ENCODE data around the gene SLC8A3. TPM values are rescaled to one million over a fixed set of nuclear protein-coding genes. Genes with fewer than 3 reads are reported as not detected.

The SLC8A3 gene
- total and polyA plus RNA-seq, 2 donors from 2014 or later = 0.98 TPM; not detected in 1

- no peak overlapping the region for H3K4me3 ChIP-seq (ENCODE audit: low read length in 3 of 3)
- no peak for TF ChIP-seq CTCF (IDR thresholded peaks at IDR 0.05; ENCODE audit: borderline replicate concordance, extremely low read depth, insufficient read depth)
- no peaks in the 10 kb centered on the region for H3K27me3 ChIP-seq (ENCODE audit: control insufficient read depth, insufficient read depth, low read length)
- no peaks in the 10 kb centered on the region for H3K9me3 ChIP-seq (ENCODE audit: control insufficient read depth in 2 of 3, insufficient read depth in 1 of 3, low read length in 3 of 3)
- no peak overlapping the region for H3K9ac ChIP-seq (ENCODE audit: low read length in 3 of 3)
- peaks cover 0 to 2% (median 0%) of the 10 kb centered on the region in 3 donors for H3K4me1 ChIP-seq (ENCODE audit: control insufficient read depth in 2 of 3, insufficient read depth in 2 of 3, low read depth in 1 of 3, low read length in 3 of 3)
- FAIRE-seq = no peak
- intact Hi-C loops (cut with DNase I) = no loop called here
- DNase-seq = no peak
- no peaks in the 10 kb centered on the region for H3K36me3 ChIP-seq (ENCODE audit: control insufficient read depth in 2 of 3, insufficient read depth in 3 of 3, low read length in 3 of 3)
- H3K27ac ChIP-seq (ENCODE audit: low read depth in 2 of 2, low read length in 2 of 2) = no peak overlapping the region
These were observed 169.1 kb downstream of the SLC8A3 start for GRCh38 chr14:70019695-70020094.

GRCh38 chr14:70018713-70019211 lies 170.0 kb downstream of the SLC8A3 start:
- Histone ChIP-seq H3K9me3 (ENCODE audit: control insufficient read depth in 2 of 3, insufficient read depth in 1 of 3, low read length in 3 of 3) (no peaks in the 10 kb centered on the region), H3K4me3 (ENCODE audit: low read length in 3 of 3) (no peak overlapping the region), H3K4me1 (ENCODE audit: control insufficient read depth in 2 of 3, insufficient read depth in 2 of 3, low read depth in 1 of 3, low read length in 3 of 3) (peaks cover 0 to 2% (median 0%) of the 10 kb centered on the region in 3 donors), H3K9ac (ENCODE audit: low read length in 3 of 3) (no peak overlapping the region), H3K36me3 (ENCODE audit: control insufficient read depth in 2 of 3, insufficient read depth in 3 of 3, low read length in 3 of 3) (no peaks in the 10 kb centered on the region), H3K27me3 (ENCODE audit: control insufficient read depth, insufficient read depth, low read length) (no peaks in the 10 kb centered on the region), H3K27ac (ENCODE audit: low read depth in 2 of 2, low read length in 2 of 2) (no peak overlapping the region)
- intact Hi-C loops (cut with DNase I) = no loop called here
- TF ChIP-seq CTCF (IDR thresholded peaks at IDR 0.05; ENCODE audit: borderline replicate concordance, extremely low read depth, insufficient read depth) = no peak
- FAIRE-seq (no peak), DNase-seq (no peak)

- Histone ChIP-seq H3K9ac (ENCODE audit: low read length in 3 of 3) (no peak overlapping the region), H3K27ac (ENCODE audit: low read depth in 2 of 2, low read length in 2 of 2) (no peak overlapping the region), H3K27me3 (ENCODE audit: control insufficient read depth, insufficient read depth, low read length) (no peaks in the 10 kb centered on the region), H3K4me1 (ENCODE audit: control insufficient read depth in 2 of 3, insufficient read depth in 2 of 3, low read depth in 1 of 3, low read length in 3 of 3) (peaks cover 0 to 2% (median 0%) of the 10 kb centered on the region in 3 donors), H3K9me3 (ENCODE audit: control insufficient read depth in 2 of 3, insufficient read depth in 1 of 3, low read length in 3 of 3) (no peaks in the 10 kb centered on the region), H3K36me3 (ENCODE audit: control insufficient read depth in 2 of 3, insufficient read depth in 3 of 3, low read length in 3 of 3) (no peaks in the 10 kb centered on the region), H3K4me3 (ENCODE audit: low read length in 3 of 3) (no peak overlapping the region)
- DNase-seq (peak in 2 of 5 donors; percentile 44 to 45), FAIRE-seq (no peak)
- no peak for TF ChIP-seq CTCF (IDR thresholded peaks at IDR 0.05; ENCODE audit: borderline replicate concordance, extremely low read depth, insufficient read depth)
- intact Hi-C loops (cut with DNase I) = no loop called here
These were observed 170.5 kb downstream of the SLC8A3 start for GRCh38 chr14:70018230-70018629.

Data from kidney (tissue), 14 donors.